ENCODE measurements around the gene PRR35. TPM values are rescaled to one million over a fixed set of nuclear protein-coding genes. Genes with fewer than 3 reads are reported as not detected.
A peak's percentile ranks its signal among the peaks of the same experiment; 100 is the strongest.

Gene PRR35
- total RNA-seq, 1 donor from 2014 or later = not detected

GRCh38 chr16:536746-537145, 23.4 kb upstream of the PRR35 start:
- no peaks in the 10 kb centered on the region for H3K4me1 Mint-ChIP-seq (ENCODE audit: unreplicated experiment)
- no peak overlapping the region for H3K4me3 Mint-ChIP-seq (ENCODE audit: unreplicated experiment)
- H3K27ac Mint-ChIP-seq (ENCODE audit: unreplicated experiment) = no peak overlapping the region
- TF ChIP-seq, protein P1, sequence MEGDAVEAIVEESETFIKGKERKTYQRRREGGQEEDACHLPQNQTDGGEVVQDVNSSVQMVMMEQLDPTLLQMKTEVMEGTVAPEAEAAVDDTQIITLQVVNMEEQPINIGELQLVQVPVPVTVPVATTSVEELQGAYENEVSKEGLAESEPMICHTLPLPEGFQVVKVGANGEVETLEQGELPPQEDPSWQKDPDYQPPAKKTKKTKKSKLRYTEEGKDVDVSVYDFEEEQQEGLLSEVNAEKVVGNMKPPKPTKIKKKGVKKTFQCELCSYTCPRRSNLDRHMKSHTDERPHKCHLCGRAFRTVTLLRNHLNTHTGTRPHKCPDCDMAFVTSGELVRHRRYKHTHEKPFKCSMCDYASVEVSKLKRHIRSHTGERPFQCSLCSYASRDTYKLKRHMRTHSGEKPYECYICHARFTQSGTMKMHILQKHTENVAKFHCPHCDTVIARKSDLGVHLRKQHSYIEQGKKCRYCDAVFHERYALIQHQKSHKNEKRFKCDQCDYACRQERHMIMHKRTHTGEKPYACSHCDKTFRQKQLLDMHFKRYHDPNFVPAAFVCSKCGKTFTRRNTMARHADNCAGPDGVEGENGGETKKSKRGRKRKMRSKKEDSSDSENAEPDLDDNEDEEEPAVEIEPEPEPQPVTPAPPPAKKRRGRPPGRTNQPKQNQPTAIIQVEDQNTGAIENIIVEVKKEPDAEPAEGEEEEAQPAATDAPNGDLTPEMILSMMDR (IDR thresholded peaks at IDR 0.05; ENCODE audit: unreplicated experiment) = no peak
- peaks cover 3% of the 10 kb centered on the region for H3K36me3 Mint-ChIP-seq (ENCODE audit: low read depth, unreplicated experiment)
- H3K9me3 Mint-ChIP-seq (ENCODE audit: unreplicated experiment) = no peaks in the 10 kb centered on the region
- no peak for DNase-seq (ENCODE audit: low spot score)
- H3K27me3 Mint-ChIP-seq (ENCODE audit: unreplicated experiment) = no peaks in the 10 kb centered on the region

GRCh38 chr16:537415-538335, 22.5 kb upstream of the PRR35 start:
- peak overlapping the region; percentile 31 for H3K4me3 Mint-ChIP-seq (ENCODE audit: unreplicated experiment)
- DNase-seq (ENCODE audit: low spot score) = no peak
- peaks cover 4% of the 10 kb centered on the region for H3K27me3 Mint-ChIP-seq (ENCODE audit: unreplicated experiment)

DNA sequence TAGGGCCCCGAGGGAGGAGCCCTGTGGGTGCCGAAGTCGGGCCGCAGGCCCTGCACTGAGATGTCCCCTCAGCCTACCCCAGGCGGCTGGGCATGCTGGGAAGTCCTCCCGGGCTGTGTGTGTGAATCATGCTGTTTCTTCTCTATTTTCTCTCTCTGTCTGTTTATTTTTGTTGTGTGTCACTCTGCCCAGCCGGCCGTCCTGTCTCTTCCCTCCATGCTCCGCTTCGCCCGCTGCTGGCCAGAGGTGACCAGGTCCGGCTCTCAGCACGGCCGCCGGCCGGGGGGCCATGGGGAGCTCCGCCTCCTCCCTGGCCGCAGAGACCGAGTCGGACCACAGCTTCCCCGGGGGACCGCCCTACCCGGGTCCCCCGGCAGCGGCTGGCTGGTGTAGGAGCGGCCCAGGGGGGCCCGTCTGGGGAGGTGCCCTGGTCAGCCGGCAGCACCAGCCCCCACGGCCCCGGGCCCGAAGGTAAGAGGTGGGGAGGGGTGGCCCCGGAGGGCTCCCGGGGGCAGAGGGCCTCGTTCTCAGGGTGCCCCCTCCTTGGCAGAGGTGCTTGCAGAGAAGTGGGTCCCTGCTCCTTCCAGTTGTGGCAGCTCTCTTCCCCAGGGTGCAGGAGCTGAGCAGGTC, 20.2 kb upstream of the PRR35 start:
- no peak overlapping the region for H3K27ac Mint-ChIP-seq (ENCODE audit: unreplicated experiment)
- no peaks in the 10 kb centered on the region for H3K9me3 Mint-ChIP-seq (ENCODE audit: unreplicated experiment)
- H3K4me1 Mint-ChIP-seq (ENCODE audit: unreplicated experiment) = no peaks in the 10 kb centered on the region
- DNase-seq (ENCODE audit: low spot score) = no peak
- no peak overlapping the region for H3K4me3 Mint-ChIP-seq (ENCODE audit: unreplicated experiment)
- H3K36me3 Mint-ChIP-seq (ENCODE audit: low read depth, unreplicated experiment) = peaks cover 3% of the 10 kb centered on the region
- TF ChIP-seq, protein P1 (IDR thresholded peaks at IDR 0.05; ENCODE audit: unreplicated experiment) = no peak
- peaks cover 4% of the 10 kb centered on the region for H3K27me3 Mint-ChIP-seq (ENCODE audit: unreplicated experiment)

More at GRCh38 chr16:537415-538335, 22.5 kb upstream of the PRR35 start:
- Mint-ChIP-seq H3K9me3 (ENCODE audit: unreplicated experiment) (no peaks in the 10 kb centered on the region), H3K4me1 (ENCODE audit: unreplicated experiment) (no peaks in the 10 kb centered on the region), H3K27ac (ENCODE audit: unreplicated experiment) (no peak overlapping the region), H3K36me3 (ENCODE audit: low read depth, unreplicated experiment) (peaks cover 3% of the 10 kb centered on the region)
- TF ChIP-seq, protein P1 (IDR thresholded peaks at IDR 0.05; ENCODE audit: unreplicated experiment) = no peak

- Mint-ChIP-seq H3K9me3 (ENCODE audit: unreplicated experiment) (no peaks in the 10 kb centered on the region), H3K36me3 (ENCODE audit: low read depth, unreplicated experiment) (peaks cover 3% of the 10 kb centered on the region), H3K27ac (ENCODE audit: unreplicated experiment) (no peak overlapping the region), H3K4me1 (ENCODE audit: unreplicated experiment) (no peaks in the 10 kb centered on the region), H3K4me3 (ENCODE audit: unreplicated experiment) (no peak overlapping the region), H3K27me3 (ENCODE audit: unreplicated experiment) (peaks cover 4% of the 10 kb centered on the region)
- TF ChIP-seq, protein P1 (IDR thresholded peaks at IDR 0.05; ENCODE audit: unreplicated experiment) = no peak
- no peak for DNase-seq (ENCODE audit: low spot score)
Measured at GRCh38 chr16:540645-541340, 19.4 kb upstream of the PRR35 start.
